LHCN-M2 (cell line): ENCODE data around the gene PROC. TPM values are rescaled to one million over a fixed set of nuclear protein-coding genes. Genes with fewer than 3 reads are reported as not detected.
A peak's percentile ranks its signal among the peaks of the same experiment; 100 is the strongest.

ENCODE experiments used
- DNase-seq: peaks from one replicate; pipeline ENCODE4 v3.0.0-alpha.2; 2012; ENCODE audit warnings: low read depth
- polyA plus RNA-seq: library from polyadenylated mRNA; unstranded; fragments of >200 nt; gene quantifications from one replicate; pipeline ENCODE4 v1.2.1, GENCODE V29; 2012; ENCODE audit warnings: missing spikeins
- total RNA-seq: library from RNA; depleted of rRNA; stranded (reverse); fragments of >200 nt; gene quantifications from 2 replicates; pipeline ENCODE4 v1.2.3, GENCODE V29; 2014; rRNA removed

PROC gene
- not detected in 2 replicates for total RNA-seq
- polyA plus RNA-seq, result 0.13 TPM

GRCh38 chr2:127418300-127419111, at the start of gene PROC:
Gene PROC (plus strand): TSS chr2:127418427. CDS start chr2:127419943, 1,516 bp downstream.
- no peak for DNase-seq

- no peak for DNase-seq
These were observed 48.2 kb upstream of the PROC start for GRCh38 chr2:127370010-127370409.

- peak; percentile 94 for DNase-seq
These were observed 47.2 kb upstream of the PROC start for GRCh38 chr2:127371037-127371436.

GRCh38 chr2:127373362-127374083, 44.7 kb upstream of the PROC start:
- no peak for DNase-seq

GRCh38 chr2:127376257-127376656, 42.0 kb upstream of the PROC start:
- DNase-seq, result no peak

GRCh38 chr2:127377262-127377661, 41.0 kb upstream of the PROC start:
- DNase-seq, result no peak

- no peak for DNase-seq
These were observed 39.5 kb upstream of the PROC start for GRCh38 chr2:127378720-127379119.

- DNase-seq, result no peak
These were observed 38.4 kb upstream of the PROC start for GRCh38 chr2:127379712-127380355.

- peak; percentile 52 for DNase-seq
These were observed 36.5 kb upstream of the PROC start for GRCh38 chr2:127381762-127382161.

- DNase-seq, result no peak
These were observed 35.4 kb upstream of the PROC start for GRCh38 chr2:127382831-127383230.

GRCh38 chr2:127384529-127384928, 33.7 kb upstream of the PROC start:
- DNase-seq, result no peak

- no peak for DNase-seq
These were observed 32.0 kb upstream of the PROC start for GRCh38 chr2:127386246-127386645.

GRCh38 chr2:127386764-127387654, 31.2 kb upstream of the PROC start:
- peak; percentile 86 for DNase-seq

- peak; percentile 83 for DNase-seq
These were observed 30.4 kb upstream of the PROC start, which contains the start of gene MAP3K2 for GRCh38 chr2:127387655-127388422. Gene MAP3K2 (minus strand): TSS chr2:127387975. CDS start chr2:127343129, 44,846 bp downstream.

- DNase-seq, result no peak
These were observed 29.6 kb upstream of the PROC start for GRCh38 chr2:127388423-127389164.

GRCh38 chr2:127389778-127390435, 28.3 kb upstream of the PROC start:
- no peak for DNase-seq

GRCh38 chr2:127392133-127392827, 25.9 kb upstream of the PROC start:
- DNase-seq, result no peak

- DNase-seq, result no peak
These were observed 25.2 kb upstream of the PROC start for GRCh38 chr2:127392828-127393578.
